ENCODE results near the gene ZNF791.

Gene ZNF791

GRCh38 chr19:12581100-12581499, 29.6 kb upstream of the ZNF791 start:
- no peak for TF ChIP-seq SIN3A (IDR thresholded peaks at IDR 0.05; ENCODE audit: borderline replicate concordance, insufficient read depth, low read length)
- TF ChIP-seq FOXP2 (optimal IDR thresholded peaks at IDR 0.05; ENCODE audit: borderline replicate concordance, extremely low read depth, extremely low read length, insufficient read depth): no peak
- no peak for TF ChIP-seq TAF1 (IDR thresholded peaks at IDR 0.05; ENCODE audit: borderline replicate concordance, insufficient read depth, low read length)
- TF ChIP-seq, protein P1, sequence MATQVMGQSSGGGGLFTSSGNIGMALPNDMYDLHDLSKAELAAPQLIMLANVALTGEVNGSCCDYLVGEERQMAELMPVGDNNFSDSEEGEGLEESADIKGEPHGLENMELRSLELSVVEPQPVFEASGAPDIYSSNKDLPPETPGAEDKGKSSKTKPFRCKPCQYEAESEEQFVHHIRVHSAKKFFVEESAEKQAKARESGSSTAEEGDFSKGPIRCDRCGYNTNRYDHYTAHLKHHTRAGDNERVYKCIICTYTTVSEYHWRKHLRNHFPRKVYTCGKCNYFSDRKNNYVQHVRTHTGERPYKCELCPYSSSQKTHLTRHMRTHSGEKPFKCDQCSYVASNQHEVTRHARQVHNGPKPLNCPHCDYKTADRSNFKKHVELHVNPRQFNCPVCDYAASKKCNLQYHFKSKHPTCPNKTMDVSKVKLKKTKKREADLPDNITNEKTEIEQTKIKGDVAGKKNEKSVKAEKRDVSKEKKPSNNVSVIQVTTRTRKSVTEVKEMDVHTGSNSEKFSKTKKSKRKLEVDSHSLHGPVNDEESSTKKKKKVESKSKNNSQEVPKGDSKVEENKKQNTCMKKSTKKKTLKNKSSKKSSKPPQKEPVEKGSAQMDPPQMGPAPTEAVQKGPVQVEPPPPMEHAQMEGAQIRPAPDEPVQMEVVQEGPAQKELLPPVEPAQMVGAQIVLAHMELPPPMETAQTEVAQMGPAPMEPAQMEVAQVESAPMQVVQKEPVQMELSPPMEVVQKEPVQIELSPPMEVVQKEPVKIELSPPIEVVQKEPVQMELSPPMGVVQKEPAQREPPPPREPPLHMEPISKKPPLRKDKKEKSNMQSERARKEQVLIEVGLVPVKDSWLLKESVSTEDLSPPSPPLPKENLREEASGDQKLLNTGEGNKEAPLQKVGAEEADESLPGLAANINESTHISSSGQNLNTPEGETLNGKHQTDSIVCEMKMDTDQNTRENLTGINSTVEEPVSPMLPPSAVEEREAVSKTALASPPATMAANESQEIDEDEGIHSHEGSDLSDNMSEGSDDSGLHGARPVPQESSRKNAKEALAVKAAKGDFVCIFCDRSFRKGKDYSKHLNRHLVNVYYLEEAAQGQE (IDR thresholded peaks at IDR 0.05; ENCODE audit: insufficient read depth in 1 of 2, low read depth in 2 of 2, low read length in 2 of 2): no peak
- TF ChIP-seq POLR2AphosphoS5 (IDR thresholded peaks at IDR 0.05; ENCODE audit: low read depth, low read length): no peak

GRCh38 chr19:12596485-12596884, 14.2 kb upstream of the ZNF791 start:
- TF ChIP-seq TAF1 (IDR thresholded peaks at IDR 0.05; ENCODE audit: borderline replicate concordance, insufficient read depth, low read length) (no peak), POLR2AphosphoS5 (IDR thresholded peaks at IDR 0.05; ENCODE audit: low read depth, low read length) (no peak)
- TF ChIP-seq, protein P1 (IDR thresholded peaks at IDR 0.05; ENCODE audit: insufficient read depth in 1 of 2, low read depth in 2 of 2, low read length in 2 of 2): no peak

DNA sequence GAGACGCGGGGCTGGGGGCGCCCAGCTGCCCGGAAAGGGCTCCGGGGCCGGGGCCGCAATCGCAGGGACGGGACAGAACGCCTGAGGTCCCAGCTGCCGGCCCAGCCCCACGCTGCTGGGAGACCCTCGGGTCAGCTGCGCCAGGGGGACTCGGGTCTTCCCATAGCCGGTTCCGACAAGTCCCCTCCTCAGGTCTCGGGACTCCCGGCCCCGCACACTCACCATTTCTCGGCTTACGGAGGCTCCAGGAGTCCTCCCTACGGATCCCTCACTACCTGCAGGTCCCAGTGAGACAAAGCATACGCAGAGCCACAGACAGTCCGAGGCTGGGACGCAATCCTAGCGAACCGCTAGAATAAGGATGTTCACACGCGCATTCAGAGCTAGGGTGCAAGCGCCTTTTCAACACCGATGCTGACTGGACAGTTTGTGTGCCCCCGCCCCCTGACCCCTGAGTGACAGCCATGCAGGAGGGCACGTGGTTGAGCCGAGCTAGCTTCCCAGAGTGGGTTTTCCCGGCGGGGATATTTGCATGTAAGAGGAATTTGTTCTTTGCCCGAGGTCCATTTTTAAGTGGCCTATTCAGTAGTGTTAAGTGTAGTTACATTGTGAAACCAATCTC, 13.7 kb upstream of the ZNF791 start:
- TF ChIP-seq, protein P1 (IDR thresholded peaks at IDR 0.05; ENCODE audit: insufficient read depth in 1 of 2, low read depth in 2 of 2, low read length in 2 of 2): no peak

GRCh38 chr19:12597594-12597993, 13.1 kb upstream of the ZNF791 start:
- TF ChIP-seq, protein P1 (IDR thresholded peaks at IDR 0.05; ENCODE audit: insufficient read depth in 1 of 2, low read depth in 2 of 2, low read length in 2 of 2): no peak
- no peak for TF ChIP-seq SIN3A (IDR thresholded peaks at IDR 0.05; ENCODE audit: borderline replicate concordance, insufficient read depth, low read length)
- no peak for TF ChIP-seq FOXP2 (optimal IDR thresholded peaks at IDR 0.05; ENCODE audit: borderline replicate concordance, extremely low read depth, extremely low read length, insufficient read depth)

- TF ChIP-seq TAF1 (IDR thresholded peaks at IDR 0.05; ENCODE audit: borderline replicate concordance, insufficient read depth, low read length): no peak
- TF ChIP-seq, protein P1 (IDR thresholded peaks at IDR 0.05; ENCODE audit: insufficient read depth in 1 of 2, low read depth in 2 of 2, low read length in 2 of 2): no peak
- TF ChIP-seq FOXP2 (optimal IDR thresholded peaks at IDR 0.05; ENCODE audit: borderline replicate concordance, extremely low read depth, extremely low read length, insufficient read depth): no peak
- TF ChIP-seq POLR2AphosphoS5 (IDR thresholded peaks at IDR 0.05; ENCODE audit: low read depth, low read length): no peak
- TF ChIP-seq SIN3A (IDR thresholded peaks at IDR 0.05; ENCODE audit: borderline replicate concordance, insufficient read depth, low read length): no peak
Observed at GRCh38 chr19:12603714-12604113, 7.0 kb upstream of the ZNF791 start.

Measured in PFSK-1 (cell line).